Measurements from ENCODE around the gene BCL2. TPM values are rescaled to one million over a fixed set of nuclear protein-coding genes. Genes with fewer than 3 reads are reported as not detected.

The BCL2 gene
- total RNA-seq, 1 experiment from 2014 or later = 1.3 TPM

GRCh38 chr18:63185984-63186383 lies 133.6 kb downstream of the BCL2 start:
- no CpG with 5 or more reads among the region's 2 CpGs for WGBS (ENCODE audit: extremely low coverage, insufficient read length, low lambda C conversion rate)
- no peak overlapping the region for H4K8ac ChIP-seq (replicated peaks; ENCODE audit: insufficient read length, low read depth, low read length)
- H3K4me1 Mint-ChIP-seq = peaks cover 0 to 2% of the 10 kb centered on the region in 2 experiments; a peak in 1 of 4 replicates
- no peaks in the 10 kb centered on the region for H3K36me3 Mint-ChIP-seq (ENCODE audit: insufficient read depth in 1 of 3, low read depth in 3 of 3)
- H2AK5ac ChIP-seq (ENCODE audit: insufficient read length, low read length) = no peak overlapping the region
- H3K14ac ChIP-seq (ENCODE audit: insufficient read depth, low read length) = no peak overlapping the region
- no peak overlapping the region for H2BK12ac ChIP-seq (ENCODE audit: insufficient read length, low read depth, low read length)
- no peak overlapping the region for H4K91ac ChIP-seq (ENCODE audit: insufficient read length, low read depth, low read length)
- DNase-seq = no peak
- H3K4me2 ChIP-seq (ENCODE audit: insufficient read depth, insufficient read length, low read length) = no peak overlapping the region
- H2BK120ac ChIP-seq (ENCODE audit: low read depth, low read length, poor library complexity, severe bottlenecking) = no peak overlapping the region
- no peaks in the 10 kb centered on the region; a peak in 2 of 5 replicates for H3K9me3 Mint-ChIP-seq
- no peaks in the 10 kb centered on the region for H3K4me1 ChIP-seq (ENCODE audit: insufficient read depth, low read length)
- no peaks in the 10 kb centered on the region for H3K9me3 ChIP-seq (ENCODE audit: control insufficient read depth, low read depth, low read length)
- H4K5ac ChIP-seq (ENCODE audit: insufficient read length, low read depth, low read length) = no peak overlapping the region
- no peak for TF ChIP-seq CTCF (conservative IDR thresholded peaks at IDR 0.05)
- H2BK15ac ChIP-seq (ENCODE audit: low read depth, low read length) = no peak overlapping the region
- no peak overlapping the region for H3K27ac Mint-ChIP-seq
- H3K23ac ChIP-seq (ENCODE audit: insufficient read length, low read depth, low read length) = no peak overlapping the region
- H3K79me2 ChIP-seq (ENCODE audit: insufficient read depth, low read length) = no peaks in the 10 kb centered on the region
- no peak overlapping the region for H3K27ac ChIP-seq (ENCODE audit: insufficient read length, low read depth, low read length)
- H3K79me1 ChIP-seq (ENCODE audit: insufficient read depth, low read depth, low read length, poor library complexity, severe bottlenecking) = no peaks in the 10 kb centered on the region
- no peak overlapping the region for H2BK20ac ChIP-seq (ENCODE audit: low read depth, low read length, poor library complexity, severe bottlenecking)
- H3K4ac ChIP-seq (ENCODE audit: low read depth, low read length) = no peak overlapping the region
- H2AFZ ChIP-seq (ENCODE audit: low read length) = no peak overlapping the region
- no peak overlapping the region for H3K4me3 Mint-ChIP-seq
- peaks cover 3% of the 10 kb centered on the region; the same call in 1 of the 2 replicates for H3K27me3 Mint-ChIP-seq (ENCODE audit: low read depth)
- no peak overlapping the region for H3K18ac ChIP-seq (ENCODE audit: insufficient read length, low read depth, low read length)
- no peaks in the 10 kb centered on the region for H3K27me3 ChIP-seq (ENCODE audit: insufficient read depth, low read length)
- no peak overlapping the region for H3T11ph ChIP-seq (ENCODE audit: low read length)
- H3K9ac ChIP-seq (ENCODE audit: extremely low read depth, insufficient read length, low read length) = no peak overlapping the region
- H3K23me2 ChIP-seq (ENCODE audit: insufficient read length, low read depth, low read length, poor library complexity, severe bottlenecking) = no peaks in the 10 kb centered on the region
- H4K20me1 ChIP-seq (ENCODE audit: control insufficient read depth, insufficient read depth, insufficient read length) = no peaks in the 10 kb centered on the region
- H2BK5ac ChIP-seq (ENCODE audit: insufficient read length, low read length) = no peak overlapping the region
- no peak overlapping the region for H3K56ac ChIP-seq (ENCODE audit: insufficient read length, low read depth, low read length)

Measured in H9 (cell line).